IMR-90 (cell line): ENCODE measurements around the gene AUTS2. TPM values are rescaled to one million over a fixed set of nuclear protein-coding genes. Genes with fewer than 3 reads are reported as not detected.

Source experiments
- ATAC-seq: fragments of 200-7000 bp; cut with Tn5 transposase; 2 replicates; pipeline ENCODE4 v1.9.1; 2020; ENCODE audit warnings: low read depth, mild to moderate bottlenecking, moderate library complexity
- BruUV-seq: library from RNA; stranded (reverse); fragments of 400-500 nt; replicated peaks from 2 replicates; lab custom pipeline; 2021; lab: Mats Ljungman, UMichigan
- CTCF ChIA-PET: fragments of 300-600 bp; formaldehyde crosslinking; extraction: SDS; loops from one replicate; lab custom pipeline; 2021; ENCODE audit warnings: antibody characterized with exemption; lab: Yijun Ruan, JAX
- POLR2A ChIA-PET: fragments of 300-600 bp; sonication (Branson Sonifier 250); formaldehyde crosslinking; loops from one replicate; lab custom pipeline; 2022; ENCODE audit warnings: antibody characterized with exemption; ENCODE audit not compliant: unreplicated experiment; lab: Charles Lee
- DNase-seq: peaks from one replicate; pipeline ENCODE4 v3.0.0; 2013
- H2AFZ ChIP-seq: replicated peaks from 2 replicates; pipeline ENCODE3; 2013; ENCODE audit warnings: low read length, mild to moderate bottlenecking; ENCODE audit not compliant: poor library complexity
- H2AK5ac ChIP-seq: 2 replicates; pipeline ENCODE4 v1.6.1; 2013; ENCODE audit warnings: low read depth, low read length, inconsistent platforms
- H2AK9ac ChIP-seq: replicated peaks from 2 replicates; pipeline ENCODE3; 2013; ENCODE audit warnings: mild to moderate bottlenecking, low read depth, low read length, moderate library complexity; ENCODE audit not compliant: poor library complexity
- H2BK120ac ChIP-seq: 2 replicates; pipeline ENCODE4 v1.6.1; 2013; ENCODE audit warnings: low read depth, low read length, inconsistent platforms
- H2BK15ac ChIP-seq: 3 replicates; pipeline ENCODE4 v1.6.1; 2013; ENCODE audit warnings: low read depth, low read length, inconsistent platforms
- H2BK20ac ChIP-seq: 2 replicates; pipeline ENCODE4 v1.6.1; 2013; ENCODE audit warnings: low read depth, mild to moderate bottlenecking, inconsistent platforms, low read length, moderate library complexity
- H2BK5ac ChIP-seq: 2 replicates; pipeline ENCODE4 v1.6.1; 2013; ENCODE audit warnings: mild to moderate bottlenecking, low read depth, low read length, inconsistent platforms; ENCODE audit not compliant: poor library complexity, severe bottlenecking
- H3K14ac ChIP-seq: replicated peaks from 2 replicates; pipeline ENCODE4 v1.6.1; 2013; ENCODE audit warnings: low read depth, low read length, inconsistent platforms
- H3K18ac ChIP-seq: 2 replicates; pipeline ENCODE4 v1.6.1; 2013; ENCODE audit warnings: low read depth, low read length, control low read depth
- H3K23ac ChIP-seq: 2 replicates; pipeline ENCODE4 v1.6.1; 2013; ENCODE audit warnings: low read depth, low read length, inconsistent platforms
- H3K27ac ChIP-seq: 2 replicates; pipeline ENCODE4 v1.5.1; 2013; ENCODE audit warnings: mild to moderate bottlenecking, control low read depth, low read length; ENCODE audit not compliant: insufficient read depth
- H3K27me3 ChIP-seq: 2 replicates; pipeline ENCODE4 v1.6.1; 2013; ENCODE audit warnings: low read length; ENCODE audit not compliant: control insufficient read depth, insufficient read depth
- H3K36me3 ChIP-seq: 2 replicates; pipeline ENCODE4 v1.6.1; 2013; ENCODE audit warnings: low read length, mixed read lengths; ENCODE audit not compliant: control insufficient read depth, insufficient read depth
- H3K4ac ChIP-seq: 2 replicates; pipeline ENCODE4 v1.6.1; 2013; ENCODE audit warnings: low read depth, low read length, inconsistent platforms
- H3K4me1 ChIP-seq: 2 replicates; pipeline ENCODE4 v1.6.1; 2013; ENCODE audit warnings: low read length, mixed read lengths; ENCODE audit not compliant: control insufficient read depth, insufficient read depth
- H3K4me2 ChIP-seq: 2 replicates; pipeline ENCODE4 v1.6.1; 2013; ENCODE audit warnings: low read depth, mild to moderate bottlenecking, control low read depth, low read length, moderate library complexity
- H3K4me3 ChIP-seq: 2 replicates; pipeline ENCODE4 v1.5.1; 2013; ENCODE audit warnings: low read depth, mild to moderate bottlenecking, control low read depth, low read length, moderate library complexity; ENCODE audit not compliant: insufficient read depth
- H3K56ac ChIP-seq: 2 replicates; pipeline ENCODE4 v1.6.1; 2013; ENCODE audit warnings: low read length, inconsistent platforms; ENCODE audit not compliant: insufficient read depth; ENCODE audit errors: extremely low read depth
- H3K79me1 ChIP-seq, 2 experiments: 2 replicates each; pipeline ENCODE4 v1.6.1; 2013; ENCODE audit warnings: low read length in 2 of 2, inconsistent platforms in 1 of 2, low read depth in 1 of 2
- H3K9ac ChIP-seq: 2 replicates; pipeline ENCODE4 v1.6.1; 2013; ENCODE audit warnings: low read depth, low read length, control low read depth
- H3K9me1 ChIP-seq: 2 replicates; pipeline ENCODE4 v1.6.1; 2013; ENCODE audit warnings: low read length, inconsistent platforms; ENCODE audit not compliant: insufficient read depth
- H3K9me3 ChIP-seq: 2 replicates; pipeline ENCODE4 v1.6.1; 2013; ENCODE audit warnings: low read length; ENCODE audit not compliant: control insufficient read depth, insufficient read depth
- H4K20me1 ChIP-seq: 2 replicates; pipeline ENCODE4 v1.6.1; 2013; ENCODE audit warnings: low read length, inconsistent platforms; ENCODE audit not compliant: insufficient read depth
- H4K5ac ChIP-seq: 2 replicates; pipeline ENCODE4 v1.6.1; 2013; ENCODE audit warnings: mild to moderate bottlenecking, low read depth, low read length, control low read depth
- H4K8ac ChIP-seq, 2 experiments: 2 replicates each; pipeline ENCODE4 v1.6.1; 2013; ENCODE audit warnings: low read depth in 2 of 2, low read length in 2 of 2, control low read depth in 1 of 2, inconsistent platforms in 1 of 2
- H4K91ac ChIP-seq: 2 replicates; pipeline ENCODE4 v1.6.1; 2013; ENCODE audit warnings: low read depth, low read length, inconsistent platforms; ENCODE audit not compliant: insufficient read depth
- ELK1 ChIP-seq: fragments of 150-350 bp; IDR thresholded peaks from 2 replicates; pipeline ENCODE4 v1.6.1; 2016; ENCODE audit warnings: low read depth, mild to moderate bottlenecking, low read length, moderate library complexity, borderline replicate concordance
- MAFK ChIP-seq: IDR thresholded peaks from 2 replicates; pipeline ENCODE4 v1.6.1; 2012; ENCODE audit warnings: low read depth, low read length, improper control_type of control experiment
- POLR2A ChIP-seq: IDR thresholded peaks from 2 replicates; pipeline ENCODE4 v1.6.1; 2012; ENCODE audit warnings: mild to moderate bottlenecking, low read depth, low read length
- WGBS, 2 experiments: methylation state at CpG; one replicate each; pipeline versions ENCODE4 v1.1.5 to v1.1.7; 2013; ENCODE audit warnings: missing lambda C conversion rate in 2 of 2; ENCODE audit not compliant: insufficient read length in 1 of 2; ENCODE audit errors: extremely low coverage in 2 of 2; 5-methylcytosine and 5-hydroxymethylcytosine counted together
- dilution Hi-C: fragments of 300-500 bp; cut with HindIII; formaldehyde crosslinking; loops from one replicate; pipeline ENCODE4 v1.14.3; 2018; ENCODE audit warnings: low sequenced_read_pairs; ENCODE audit not compliant: unreplicated experiment
- in situ Hi-C: fragments of 300-500 bp; cut with MboI; formaldehyde crosslinking; loops from 3 replicates; pipeline ENCODE4 v1.14.3; 2019; ENCODE audit warnings: low sequenced_read_pairs, inconsistent platforms, mixed read lengths
- intact Hi-C: fragments of 100-400 bp; cut with micrococcal nuclease; formaldehyde crosslinking; loops from 2 replicates; pipeline ENCODE4 v1.10.0; 2022
- polyA plus RNA-seq, 3 experiments: library from polyadenylated mRNA; depleted of rRNA; stranded (reverse); fragments of >200 nt; gene quantifications; 2 replicates each; pipeline ENCODE4 v1.2.3, GENCODE V29; 2012; ENCODE audit warnings: low replicate concordance in 1 of 3
- total RNA-seq: library from RNA; depleted of rRNA; stranded (reverse); fragments of >200 nt; gene quantifications from 2 replicates; pipeline ENCODE4 v1.2.3, GENCODE V29; 2012

The AUTS2 gene
- total and polyA plus RNA-seq, 2 of the 4 experiments (the other 2 are of a cell fraction): 0.90 to 3.0 TPM

GRCh38 chr7:69818636-69819332 lies 220.5 kb downstream of the AUTS2 start:
- in situ Hi-C loops (no loop called here), intact Hi-C loops (no loop called here), dilution Hi-C loops (no loop called here)
- Histone ChIP-seq H2AK9ac (no peak overlapping the region), H2AK5ac (no peak overlapping the region), H3K4ac (no peak overlapping the region), H2BK20ac (no peak overlapping the region), H4K8ac (no peak overlapping the region), H2AFZ (no peak overlapping the region), H3K9ac (no peak overlapping the region), H2BK15ac (no peak overlapping the region), H2BK5ac (no peak overlapping the region), H4K20me1 (no peaks in the 10 kb centered on the region), H3K27ac (no peak overlapping the region), H4K91ac (no peak overlapping the region), H3K9me3 (no peaks in the 10 kb centered on the region; the same call in 1 of the 2 replicates), H3K27me3 (no peaks in the 10 kb centered on the region), H2BK120ac (no peak overlapping the region), H3K18ac (no peak overlapping the region), H4K5ac (no peak overlapping the region), H3K14ac (no peak overlapping the region), H3K4me3 (no peak overlapping the region), H3K23ac (no peak overlapping the region), H3K4me1 (no peaks in the 10 kb centered on the region), H3K4me2 (no peak overlapping the region), H3K36me3 (no peaks in the 10 kb centered on the region), H3K79me1 (no peaks in the 10 kb centered on the region), H3K9me1 (no peaks in the 10 kb centered on the region), H3K56ac (no peak overlapping the region)
- BruUV-seq: no TSS peak
- CTCF ChIA-PET: no interaction called here
- POLR2A ChIA-PET: no interaction called here
- no CpG with 5 or more reads among the region's 7 CpGs for WGBS, 2 experiments
- no peak for DNase-seq
- no peak for ATAC-seq
- peak; percentile 88 for TF ChIP-seq MAFK
- TF ChIP-seq POLR2A: no peak
- TF ChIP-seq ELK1: no peak
